ENCODE results near the gene MEIS1. TPM values are rescaled to one million over a fixed set of nuclear protein-coding genes. Genes with fewer than 3 reads are reported as not detected.

Gene MEIS1
- total and polyA plus RNA-seq, 4 donors, result 9.0 to 158 (median 41.0) TPM

DNA sequence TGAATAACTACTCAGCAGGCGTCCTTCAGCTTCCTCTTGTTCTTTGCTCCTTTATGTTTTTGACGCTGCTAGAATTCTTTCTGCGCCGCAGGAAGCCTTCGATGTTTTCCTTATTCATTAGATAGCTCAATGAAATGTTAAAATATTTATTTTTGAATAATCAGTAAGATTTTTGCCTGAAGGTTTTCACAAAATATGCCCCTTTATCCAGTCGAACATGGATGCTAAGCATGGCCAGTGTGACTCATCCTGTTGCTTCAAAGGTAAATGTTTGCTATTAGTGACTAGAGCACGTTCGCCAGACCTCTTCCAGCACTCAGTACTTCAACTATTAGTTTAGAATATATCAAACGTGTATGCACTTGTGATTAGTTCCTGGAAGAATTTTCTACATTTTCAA is 7.6 kb upstream of the MEIS1 start:
- H3K4me3 ChIP-seq, result no peak overlapping the region
- no peak overlapping the region for H3K9ac ChIP-seq (ENCODE audit: insufficient read depth in 1 of 2, low read length in 2 of 2)
- no peaks in the 10 kb centered on the region for H3K9me3 ChIP-seq (ENCODE audit: control insufficient read depth in 4 of 4, insufficient read depth in 3 of 4, low read length in 3 of 4)
- 40 to 64% methylated on average over 9 of the region's 9 CpGs for WGBS, 2 donors
- no peak for ATAC-seq (ENCODE audit: insufficient read depth, low FRiP score)
- TF ChIP-seq, protein P1, sequence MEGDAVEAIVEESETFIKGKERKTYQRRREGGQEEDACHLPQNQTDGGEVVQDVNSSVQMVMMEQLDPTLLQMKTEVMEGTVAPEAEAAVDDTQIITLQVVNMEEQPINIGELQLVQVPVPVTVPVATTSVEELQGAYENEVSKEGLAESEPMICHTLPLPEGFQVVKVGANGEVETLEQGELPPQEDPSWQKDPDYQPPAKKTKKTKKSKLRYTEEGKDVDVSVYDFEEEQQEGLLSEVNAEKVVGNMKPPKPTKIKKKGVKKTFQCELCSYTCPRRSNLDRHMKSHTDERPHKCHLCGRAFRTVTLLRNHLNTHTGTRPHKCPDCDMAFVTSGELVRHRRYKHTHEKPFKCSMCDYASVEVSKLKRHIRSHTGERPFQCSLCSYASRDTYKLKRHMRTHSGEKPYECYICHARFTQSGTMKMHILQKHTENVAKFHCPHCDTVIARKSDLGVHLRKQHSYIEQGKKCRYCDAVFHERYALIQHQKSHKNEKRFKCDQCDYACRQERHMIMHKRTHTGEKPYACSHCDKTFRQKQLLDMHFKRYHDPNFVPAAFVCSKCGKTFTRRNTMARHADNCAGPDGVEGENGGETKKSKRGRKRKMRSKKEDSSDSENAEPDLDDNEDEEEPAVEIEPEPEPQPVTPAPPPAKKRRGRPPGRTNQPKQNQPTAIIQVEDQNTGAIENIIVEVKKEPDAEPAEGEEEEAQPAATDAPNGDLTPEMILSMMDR (IDR thresholded peaks at IDR 0.05; ENCODE audit: control extremely low read depth, extremely low read depth), result no peak
- H3K36me3 ChIP-seq (ENCODE audit: control insufficient read depth in 4 of 4, insufficient read depth in 4 of 4, low read length in 4 of 4), result no peaks in the 10 kb centered on the region
- H3K27ac ChIP-seq (ENCODE audit: low read depth in 1 of 2, low read length in 1 of 2), result no peak overlapping the region
- peaks cover 0 to 50% (median 6%) of the 10 kb centered on the region in 3 donors for H3K27me3 ChIP-seq (ENCODE audit: control insufficient read depth in 3 of 3, insufficient read depth in 3 of 3, low read length in 2 of 3)
- peaks cover 0 to 44% (median 7%) of the 10 kb centered on the region in 5 donors for H3K4me1 ChIP-seq (ENCODE audit: control insufficient read depth in 5 of 5, insufficient read depth in 5 of 5, low read length in 5 of 5)
- peak in 2 of 3 donors; percentile 24 to 36 for DNase-seq

GRCh38 chr2:66428986-66429612 is 5.8 kb upstream of the MEIS1 start:
- H3K4me3 ChIP-seq, result no peak overlapping the region
- TF ChIP-seq, protein P1 (IDR thresholded peaks at IDR 0.05; ENCODE audit: control extremely low read depth, extremely low read depth), result peak; percentile 69
- no peak overlapping the region for H3K9ac ChIP-seq (ENCODE audit: insufficient read depth in 1 of 2, low read length in 2 of 2)
- ATAC-seq (ENCODE audit: insufficient read depth, low FRiP score) (no peak), DNase-seq (peak; percentile 39 to 87 (median 84))
- 25 to 31% methylated on average over 5 of the region's 5 CpGs for WGBS, 2 donors
- H3K9me3 ChIP-seq (ENCODE audit: control insufficient read depth in 4 of 4, insufficient read depth in 3 of 4, low read length in 3 of 4), result no peaks in the 10 kb centered on the region
- H3K4me1 ChIP-seq (ENCODE audit: control insufficient read depth in 5 of 5, insufficient read depth in 5 of 5, low read length in 5 of 5), result peaks cover 0 to 44% (median 7%) of the 10 kb centered on the region in 5 donors
- H3K27ac ChIP-seq (ENCODE audit: low read depth in 1 of 2, low read length in 1 of 2), result no peak overlapping the region
- H3K36me3 ChIP-seq (ENCODE audit: control insufficient read depth in 4 of 4, insufficient read depth in 4 of 4, low read length in 4 of 4), result no peaks in the 10 kb centered on the region
- peaks cover 0 to 43% (median 6%) of the 10 kb centered on the region in 3 donors for H3K27me3 ChIP-seq (ENCODE audit: control insufficient read depth in 3 of 3, insufficient read depth in 3 of 3, low read length in 2 of 3)

GRCh38 chr2:66429693-66430504 is 5.0 kb upstream of the MEIS1 start:
- Histone ChIP-seq H3K4me3 (no peak overlapping the region), H3K9me3 (ENCODE audit: control insufficient read depth in 4 of 4, insufficient read depth in 3 of 4, low read length in 3 of 4) (no peaks in the 10 kb centered on the region), H3K27me3 (ENCODE audit: control insufficient read depth in 3 of 3, insufficient read depth in 3 of 3, low read length in 2 of 3) (peaks cover 0 to 39% (median 3%) of the 10 kb centered on the region in 3 donors), H3K27ac (ENCODE audit: low read depth in 1 of 2, low read length in 1 of 2) (no peak overlapping the region), H3K9ac (ENCODE audit: insufficient read depth in 1 of 2, low read length in 2 of 2) (no peak overlapping the region), H3K4me1 (ENCODE audit: control insufficient read depth in 5 of 5, insufficient read depth in 5 of 5, low read length in 5 of 5) (peaks cover 0 to 43% (median 7%) of the 10 kb centered on the region in 5 donors), H3K36me3 (ENCODE audit: control insufficient read depth in 4 of 4, insufficient read depth in 4 of 4, low read length in 4 of 4) (no peaks in the 10 kb centered on the region)
- DNase-seq, result peak in 1 of 3 donors; percentile 22
- ATAC-seq (ENCODE audit: insufficient read depth, low FRiP score), result no peak
- TF ChIP-seq, protein P1 (IDR thresholded peaks at IDR 0.05; ENCODE audit: control extremely low read depth, extremely low read depth), result no peak
